ENCODE measurements around the gene ADAM12. TPM values are rescaled to one million over a fixed set of nuclear protein-coding genes. Genes with fewer than 3 reads are reported as not detected.

The ADAM12 gene
- total RNA-seq, 2 donors from 2014 or later = under 0.01 to 0.52 TPM

DNA sequence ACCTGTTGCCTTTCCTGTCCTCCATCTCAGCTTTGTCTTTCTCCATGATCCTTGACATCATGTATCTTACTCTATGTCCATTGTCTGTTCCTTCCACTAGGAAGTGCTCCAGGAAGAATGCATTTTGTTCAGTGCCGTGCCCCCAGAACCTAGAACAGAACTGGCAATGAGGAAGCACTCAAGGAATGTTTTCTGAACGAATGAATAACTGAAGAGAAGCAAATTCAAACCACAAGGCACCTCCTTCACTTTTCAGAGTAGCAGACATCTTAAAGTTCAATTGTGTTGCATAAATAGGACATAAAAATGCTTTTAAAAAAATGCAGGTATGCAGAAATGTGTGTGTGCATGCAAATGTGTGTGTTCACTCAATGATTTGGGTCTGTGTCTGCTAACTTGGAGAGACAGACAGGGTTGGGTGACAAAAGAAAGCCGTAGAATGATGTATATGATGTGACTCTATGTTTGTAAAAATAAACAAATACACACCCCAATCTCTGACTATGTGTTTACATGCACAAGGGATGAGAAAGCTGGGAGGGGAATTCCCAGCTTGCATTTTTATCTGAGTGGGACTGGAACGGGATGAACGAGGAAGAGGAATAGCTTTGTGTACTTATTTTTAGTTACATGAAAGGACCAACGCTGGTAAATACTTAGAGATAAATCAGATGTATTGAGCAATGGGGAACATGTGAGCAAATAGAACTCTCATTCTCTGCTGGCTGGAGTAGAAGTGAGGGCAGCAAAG, 254.2 kb downstream of the ADAM12 start:
- ATAC-seq = no peak
- Histone ChIP-seq H3K36me3 (replicated peaks in 1 of 2; ENCODE audit: insufficient read depth in 1 of 2, low read depth in 2 of 2) (no peaks in the 10 kb centered on the region), H3K9me3 (no peaks in the 10 kb centered on the region), H3K27ac (no peak overlapping the region), H3K4me1 (no peaks in the 10 kb centered on the region), H3K27me3 (no peaks in the 10 kb centered on the region), H3K4me3 (no peak overlapping the region)
- WGBS, 2 donors = 24 to 28% methylated on average over 6 of the region's 6 CpGs
- no peak for TF ChIP-seq POLR2A (IDR thresholded peaks at IDR 0.05)
- TF ChIP-seq, protein P1, sequence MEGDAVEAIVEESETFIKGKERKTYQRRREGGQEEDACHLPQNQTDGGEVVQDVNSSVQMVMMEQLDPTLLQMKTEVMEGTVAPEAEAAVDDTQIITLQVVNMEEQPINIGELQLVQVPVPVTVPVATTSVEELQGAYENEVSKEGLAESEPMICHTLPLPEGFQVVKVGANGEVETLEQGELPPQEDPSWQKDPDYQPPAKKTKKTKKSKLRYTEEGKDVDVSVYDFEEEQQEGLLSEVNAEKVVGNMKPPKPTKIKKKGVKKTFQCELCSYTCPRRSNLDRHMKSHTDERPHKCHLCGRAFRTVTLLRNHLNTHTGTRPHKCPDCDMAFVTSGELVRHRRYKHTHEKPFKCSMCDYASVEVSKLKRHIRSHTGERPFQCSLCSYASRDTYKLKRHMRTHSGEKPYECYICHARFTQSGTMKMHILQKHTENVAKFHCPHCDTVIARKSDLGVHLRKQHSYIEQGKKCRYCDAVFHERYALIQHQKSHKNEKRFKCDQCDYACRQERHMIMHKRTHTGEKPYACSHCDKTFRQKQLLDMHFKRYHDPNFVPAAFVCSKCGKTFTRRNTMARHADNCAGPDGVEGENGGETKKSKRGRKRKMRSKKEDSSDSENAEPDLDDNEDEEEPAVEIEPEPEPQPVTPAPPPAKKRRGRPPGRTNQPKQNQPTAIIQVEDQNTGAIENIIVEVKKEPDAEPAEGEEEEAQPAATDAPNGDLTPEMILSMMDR (IDR thresholded peaks at IDR 0.05) = no peak
- DNase-seq = no peak
- intact Hi-C loops (cut with DNase I) = no loop called here

DNA sequence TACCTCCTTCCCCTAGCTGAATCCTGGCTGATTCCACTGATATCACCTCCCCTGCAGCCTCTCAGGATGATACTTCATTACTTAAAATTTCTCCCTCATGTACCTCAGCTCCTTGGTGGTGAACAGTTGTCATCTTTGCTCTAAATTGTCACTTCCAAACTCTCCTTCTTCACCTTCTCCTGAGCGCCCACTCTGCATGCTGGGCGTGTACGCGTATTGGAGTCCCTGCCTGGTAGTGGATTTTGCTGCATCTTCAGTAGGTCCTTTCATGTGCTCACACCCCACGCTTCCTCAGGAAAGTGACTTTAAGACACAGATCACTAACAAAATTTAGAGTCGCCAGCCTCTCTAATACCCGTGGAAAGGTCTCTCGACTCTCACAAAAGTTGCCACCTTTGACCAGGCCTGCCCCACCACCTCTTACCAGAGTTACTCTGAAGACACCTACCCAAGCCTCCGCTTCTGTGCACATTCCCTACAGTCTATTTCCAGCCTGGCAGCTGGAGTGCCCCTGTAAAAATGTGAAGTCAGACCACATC, 255.1 kb downstream of the ADAM12 start:
- H3K9me3 ChIP-seq = no peaks in the 10 kb centered on the region
- H3K36me3 ChIP-seq (replicated peaks in 1 of 2; ENCODE audit: insufficient read depth in 1 of 2, low read depth in 2 of 2) = no peaks in the 10 kb centered on the region
- ATAC-seq (no peak), DNase-seq (no peak)
- no peak overlapping the region for H3K27ac ChIP-seq
- intact Hi-C loops (cut with DNase I) = no loop called here
- no peaks in the 10 kb centered on the region for H3K27me3 ChIP-seq
- no peaks in the 10 kb centered on the region for H3K4me1 ChIP-seq
- WGBS, 2 donors = 87 to 92% methylated on average over 9 of the region's 9 CpGs
- H3K4me3 ChIP-seq = no peak overlapping the region
- TF ChIP-seq, protein P1 (IDR thresholded peaks at IDR 0.05) = no peak
- no peak for TF ChIP-seq POLR2A (IDR thresholded peaks at IDR 0.05)

DNA sequence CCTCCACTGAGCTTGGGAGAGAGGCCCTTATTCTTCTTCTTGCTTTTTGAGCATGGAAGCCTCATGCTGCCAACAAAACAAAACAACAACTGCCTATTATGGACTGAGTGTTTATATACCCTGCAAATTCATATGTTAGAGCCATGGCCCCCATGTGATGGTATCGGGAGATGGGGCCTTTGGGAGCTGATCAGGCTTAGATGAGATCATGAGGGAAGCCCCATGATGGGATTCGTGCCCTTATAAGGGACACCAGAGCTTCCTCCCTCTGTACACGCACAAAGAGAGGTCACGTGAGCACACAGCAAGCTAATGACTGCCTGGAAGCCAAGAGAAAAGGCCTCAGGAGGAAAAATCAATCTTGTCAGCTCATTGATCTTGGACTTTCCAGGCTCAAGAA, 256.9 kb downstream of the ADAM12 start:
- H3K4me3 ChIP-seq = no peak overlapping the region
- ATAC-seq (no peak), DNase-seq (no peak)
- H3K27ac ChIP-seq = no peak overlapping the region
- H3K36me3 ChIP-seq (replicated peaks in 1 of 2; ENCODE audit: insufficient read depth in 1 of 2, low read depth in 2 of 2) = no peaks in the 10 kb centered on the region
- intact Hi-C loops (cut with DNase I) = no loop called here
- H3K27me3 ChIP-seq = no peaks in the 10 kb centered on the region
- H3K9me3 ChIP-seq = no peaks in the 10 kb centered on the region
- no peak for TF ChIP-seq POLR2A (IDR thresholded peaks at IDR 0.05)
- TF ChIP-seq, protein P1 (IDR thresholded peaks at IDR 0.05) = no peak
- 51% methylated on average over 4 of the region's 4 CpGs for WGBS, 2 donors
- H3K4me1 ChIP-seq = no peaks in the 10 kb centered on the region

DNA sequence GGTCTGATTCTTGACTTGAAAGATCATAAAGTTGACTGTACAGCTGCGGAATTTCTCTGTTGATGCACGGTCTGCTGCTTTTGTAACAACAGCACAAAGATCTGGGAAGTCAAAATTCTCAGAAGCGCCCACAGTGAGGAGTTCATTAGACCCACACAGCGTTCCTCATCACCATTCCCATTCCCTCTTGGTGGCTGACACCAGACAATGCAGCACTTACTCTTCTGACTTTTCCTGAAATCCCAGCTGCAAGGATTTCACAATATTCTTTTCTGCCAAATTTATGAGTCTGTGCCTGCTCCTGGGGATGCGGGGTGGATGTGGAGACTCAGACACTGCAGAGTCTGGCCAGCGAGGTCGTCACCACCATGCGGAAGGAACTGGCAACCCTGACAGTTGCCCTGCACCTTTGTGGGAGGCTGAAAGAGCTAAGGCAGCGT, 258.0 kb downstream of the ADAM12 start:
- Histone ChIP-seq H3K4me3 (no peak overlapping the region), H3K4me1 (no peaks in the 10 kb centered on the region), H3K36me3 (replicated peaks in 1 of 2; ENCODE audit: insufficient read depth in 1 of 2, low read depth in 2 of 2) (no peaks in the 10 kb centered on the region), H3K27ac (no peak overlapping the region), H3K27me3 (no peaks in the 10 kb centered on the region), H3K9me3 (no peaks in the 10 kb centered on the region)
- WGBS, 2 donors = 81 to 86% methylated on average over 9 of the region's 9 CpGs
- ATAC-seq (peak; percentile 48), DNase-seq (peak in 2 of 4 donors; percentile 11 to 15)
- TF ChIP-seq, protein P1 (IDR thresholded peaks at IDR 0.05) = no peak
- intact Hi-C loops (cut with DNase I) = no loop called here

DNA sequence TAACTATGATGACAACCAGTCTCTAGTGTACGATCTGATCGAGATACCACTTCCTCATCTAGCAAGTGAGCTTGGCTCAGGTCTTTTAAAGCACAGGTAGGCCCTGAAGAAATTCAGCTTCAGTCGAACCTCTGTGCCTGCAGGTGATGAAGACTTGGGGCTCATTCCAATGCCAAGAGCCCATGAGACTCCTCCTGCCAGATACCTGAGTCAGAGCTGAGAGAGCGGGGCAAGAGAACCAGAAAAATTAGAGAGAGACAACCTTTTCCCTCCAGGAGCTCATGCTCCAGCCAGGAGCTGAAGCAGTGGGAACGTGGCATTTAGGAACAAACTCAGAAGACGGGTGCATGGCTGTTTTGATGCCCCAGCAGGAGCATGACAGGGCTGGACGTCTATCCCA, 259.3 kb downstream of the ADAM12 start:
- no peaks in the 10 kb centered on the region for H3K9me3 ChIP-seq
- 54 to 68% methylated on average over 6 to 7 of the region's 7 CpGs for WGBS, 2 donors
- ATAC-seq (no peak), DNase-seq (no peak)
- H3K27ac ChIP-seq = no peak overlapping the region
- TF ChIP-seq, protein P1 (IDR thresholded peaks at IDR 0.05) = no peak
- TF ChIP-seq POLR2A (IDR thresholded peaks at IDR 0.05) = no peak
- no peaks in the 10 kb centered on the region for H3K36me3 ChIP-seq (replicated peaks in 1 of 2; ENCODE audit: insufficient read depth in 1 of 2, low read depth in 2 of 2)
- no peaks in the 10 kb centered on the region for H3K4me1 ChIP-seq
- no peaks in the 10 kb centered on the region for H3K27me3 ChIP-seq
- H3K4me3 ChIP-seq = no peak overlapping the region
- intact Hi-C loops (cut with DNase I) = no loop called here
